Measurements from ENCODE around the gene PSG7.
"Not testable (repeated sequence)": the region's sequence is repeated elsewhere in the genome, so short reads cannot be mapped to it uniquely, and the experiment has no call there.

Gene PSG7

DNA sequence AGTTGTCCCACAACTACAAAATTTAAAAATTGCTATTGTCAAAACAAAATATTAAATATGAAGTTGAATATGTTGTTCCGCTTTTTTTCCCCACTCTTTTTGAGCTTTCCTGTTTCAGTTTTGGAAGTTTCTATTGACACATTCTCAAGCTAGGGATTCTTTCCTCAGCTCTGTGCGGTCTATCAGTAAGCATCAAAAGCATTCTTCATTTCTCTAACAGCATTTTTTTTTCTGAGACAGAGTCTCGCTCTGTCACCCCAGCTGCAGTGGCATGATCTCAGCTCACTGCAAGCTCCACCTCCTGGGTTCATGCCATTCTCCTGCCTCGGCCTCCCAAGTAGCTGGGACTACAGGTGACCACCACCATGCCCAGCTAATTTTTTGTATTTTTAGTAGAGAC is 24.1 kb downstream of the PSG7 start:
- H3K27ac ChIP-seq (ENCODE audit: low read length); H3K4me1 ChIP-seq (ENCODE audit: control insufficient read depth, low read depth, low read length); H3K9ac ChIP-seq (ENCODE audit: low read length); H3K27me3 ChIP-seq (ENCODE audit: control insufficient read depth, insufficient read depth, low read length); H3K9me3 ChIP-seq (ENCODE audit: control insufficient read depth, low read depth, low read length); H3K36me3 ChIP-seq (ENCODE audit: control insufficient read depth, low read depth, low read length); H3K4me3 ChIP-seq (ENCODE audit: low read length): not testable (repeated sequence)

GRCh38 chr19:42911731-42912130 is 25.3 kb downstream of the PSG7 start:
- not testable (repeated sequence) for H3K36me3 ChIP-seq (ENCODE audit: control insufficient read depth, low read depth, low read length); H3K9ac ChIP-seq (ENCODE audit: low read length); H3K4me1 ChIP-seq (ENCODE audit: control insufficient read depth, low read depth, low read length); H3K27me3 ChIP-seq (ENCODE audit: control insufficient read depth, insufficient read depth, low read length); H3K27ac ChIP-seq (ENCODE audit: low read length); H3K4me3 ChIP-seq (ENCODE audit: low read length); H3K9me3 ChIP-seq (ENCODE audit: control insufficient read depth, low read depth, low read length)

DNA sequence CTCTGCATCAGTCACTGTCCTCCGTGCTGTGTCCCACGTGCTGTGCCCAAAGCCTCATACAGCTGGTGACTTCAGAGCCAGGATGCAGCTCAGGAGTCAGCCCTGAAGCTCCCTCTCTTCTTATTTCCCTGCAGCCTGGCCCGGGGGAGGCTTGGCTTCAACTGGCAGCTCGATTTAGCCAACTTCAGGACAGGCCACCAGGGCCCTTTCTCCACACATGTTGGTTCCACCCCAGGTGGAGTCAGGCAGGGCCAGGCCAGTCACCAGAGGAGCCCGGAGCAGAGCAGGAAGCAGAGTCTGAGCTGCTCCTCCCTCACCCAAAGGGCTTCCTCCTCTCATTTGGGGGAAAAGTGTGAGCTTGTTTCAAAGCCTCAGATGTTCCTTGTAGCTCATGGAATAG is 30.8 kb downstream of the PSG7 start:
- not testable (repeated sequence) for H3K27ac ChIP-seq (ENCODE audit: low read length); H3K9me3 ChIP-seq (ENCODE audit: control insufficient read depth, low read depth, low read length); H3K27me3 ChIP-seq (ENCODE audit: control insufficient read depth, insufficient read depth, low read length); H3K9ac ChIP-seq (ENCODE audit: low read length); H3K4me3 ChIP-seq (ENCODE audit: low read length); H3K36me3 ChIP-seq (ENCODE audit: control insufficient read depth, low read depth, low read length); H3K4me1 ChIP-seq (ENCODE audit: control insufficient read depth, low read depth, low read length)

GRCh38 chr19:42900561-42900960 is 36.4 kb downstream of the PSG7 start:
- not testable (repeated sequence) for H3K36me3 ChIP-seq (ENCODE audit: control insufficient read depth, low read depth, low read length); H3K4me1 ChIP-seq (ENCODE audit: control insufficient read depth, low read depth, low read length); H3K27me3 ChIP-seq (ENCODE audit: control insufficient read depth, insufficient read depth, low read length); H3K9me3 ChIP-seq (ENCODE audit: control insufficient read depth, low read depth, low read length); H3K9ac ChIP-seq (ENCODE audit: low read length); H3K27ac ChIP-seq (ENCODE audit: low read length); H3K4me3 ChIP-seq (ENCODE audit: low read length)

DNA sequence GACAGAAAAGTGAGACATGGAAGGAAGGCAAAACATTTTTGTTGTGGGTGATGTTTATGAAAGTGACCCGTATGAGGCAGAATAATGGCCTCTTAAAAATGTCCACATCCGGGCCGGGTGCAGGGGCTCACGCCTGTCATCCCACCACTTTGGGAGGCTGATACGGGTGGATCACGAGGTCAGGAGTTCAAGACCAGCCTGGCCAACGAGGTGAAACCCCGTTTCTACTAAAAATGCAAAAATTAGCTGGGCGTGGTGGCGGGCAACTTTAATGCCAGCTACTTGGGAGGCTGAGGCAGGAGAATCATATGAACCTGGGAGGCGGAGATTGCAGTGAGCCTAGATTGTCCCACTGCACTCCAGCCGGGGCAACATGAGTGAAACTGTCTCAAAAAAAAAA is 37.3 kb downstream of the PSG7 start:
- H3K27ac ChIP-seq (ENCODE audit: low read length); H3K36me3 ChIP-seq (ENCODE audit: control insufficient read depth, low read depth, low read length); H3K27me3 ChIP-seq (ENCODE audit: control insufficient read depth, insufficient read depth, low read length); H3K4me3 ChIP-seq (ENCODE audit: low read length); H3K9me3 ChIP-seq (ENCODE audit: control insufficient read depth, low read depth, low read length); H3K4me1 ChIP-seq (ENCODE audit: control insufficient read depth, low read depth, low read length); H3K9ac ChIP-seq (ENCODE audit: low read length): not testable (repeated sequence)

- H3K9me3 ChIP-seq (ENCODE audit: control insufficient read depth, low read depth, low read length); H3K4me1 ChIP-seq (ENCODE audit: control insufficient read depth, low read depth, low read length); H3K27ac ChIP-seq (ENCODE audit: low read length); H3K36me3 ChIP-seq (ENCODE audit: control insufficient read depth, low read depth, low read length); H3K9ac ChIP-seq (ENCODE audit: low read length); H3K27me3 ChIP-seq (ENCODE audit: control insufficient read depth, insufficient read depth, low read length); H3K4me3 ChIP-seq (ENCODE audit: low read length): not testable (repeated sequence)
Measured at GRCh38 chr19:42899110-42899509, 37.9 kb downstream of the PSG7 start.

GRCh38 chr19:42898656-42899055 is 38.4 kb downstream of the PSG7 start:
- H3K4me1 ChIP-seq (ENCODE audit: control insufficient read depth, low read depth, low read length); H3K27ac ChIP-seq (ENCODE audit: low read length); H3K4me3 ChIP-seq (ENCODE audit: low read length); H3K27me3 ChIP-seq (ENCODE audit: control insufficient read depth, insufficient read depth, low read length); H3K9ac ChIP-seq (ENCODE audit: low read length); H3K36me3 ChIP-seq (ENCODE audit: control insufficient read depth, low read depth, low read length); H3K9me3 ChIP-seq (ENCODE audit: control insufficient read depth, low read depth, low read length): not testable (repeated sequence)

GRCh38 chr19:42897729-42898128 is 39.3 kb downstream of the PSG7 start:
- H3K4me3 ChIP-seq (ENCODE audit: low read length); H3K4me1 ChIP-seq (ENCODE audit: control insufficient read depth, low read depth, low read length); H3K9me3 ChIP-seq (ENCODE audit: control insufficient read depth, low read depth, low read length); H3K27ac ChIP-seq (ENCODE audit: low read length); H3K9ac ChIP-seq (ENCODE audit: low read length); H3K27me3 ChIP-seq (ENCODE audit: control insufficient read depth, insufficient read depth, low read length); H3K36me3 ChIP-seq (ENCODE audit: control insufficient read depth, low read depth, low read length): not testable (repeated sequence)

- not testable (repeated sequence) for H3K9ac ChIP-seq (ENCODE audit: low read length); H3K4me1 ChIP-seq (ENCODE audit: control insufficient read depth, low read depth, low read length); H3K9me3 ChIP-seq (ENCODE audit: control insufficient read depth, low read depth, low read length); H3K27ac ChIP-seq (ENCODE audit: low read length); H3K27me3 ChIP-seq (ENCODE audit: control insufficient read depth, insufficient read depth, low read length); H3K4me3 ChIP-seq (ENCODE audit: low read length); H3K36me3 ChIP-seq (ENCODE audit: control insufficient read depth, low read depth, low read length)
Measured at GRCh38 chr19:42890446-42890845, 46.6 kb downstream of the PSG7 start.

DNA sequence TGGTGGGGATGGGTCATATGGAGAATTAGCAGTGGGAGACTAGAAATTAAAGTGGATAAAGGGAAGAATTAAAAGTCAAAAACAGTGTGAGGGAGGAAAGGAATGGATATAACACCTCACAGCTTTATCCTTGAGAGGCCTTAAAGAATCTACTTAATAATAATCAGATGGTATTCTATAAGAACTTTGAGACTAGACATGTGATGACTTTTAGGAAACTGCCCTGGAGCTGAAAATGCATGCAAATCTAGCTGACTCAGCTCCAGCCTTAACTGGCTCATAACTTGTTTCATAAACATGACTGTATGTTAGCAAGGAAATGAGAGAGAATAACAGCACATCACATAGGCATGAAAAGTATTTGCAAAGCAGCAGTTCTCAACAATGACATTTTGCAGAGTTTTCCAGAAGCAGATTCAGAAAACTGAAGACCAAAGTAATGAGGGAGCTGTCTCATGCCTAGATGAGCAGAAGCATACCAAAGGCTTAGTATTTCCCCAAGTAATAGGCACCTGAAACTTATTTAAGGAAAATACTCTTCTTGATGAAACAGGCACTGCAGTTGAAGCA is 49.0 kb downstream of the PSG7 start:
- H3K4me3 ChIP-seq (ENCODE audit: low read length); H3K4me1 ChIP-seq (ENCODE audit: control insufficient read depth, low read depth, low read length); H3K9me3 ChIP-seq (ENCODE audit: control insufficient read depth, low read depth, low read length); H3K27me3 ChIP-seq (ENCODE audit: control insufficient read depth, insufficient read depth, low read length); H3K27ac ChIP-seq (ENCODE audit: low read length); H3K36me3 ChIP-seq (ENCODE audit: control insufficient read depth, low read depth, low read length); H3K9ac ChIP-seq (ENCODE audit: low read length): not testable (repeated sequence)

DNA sequence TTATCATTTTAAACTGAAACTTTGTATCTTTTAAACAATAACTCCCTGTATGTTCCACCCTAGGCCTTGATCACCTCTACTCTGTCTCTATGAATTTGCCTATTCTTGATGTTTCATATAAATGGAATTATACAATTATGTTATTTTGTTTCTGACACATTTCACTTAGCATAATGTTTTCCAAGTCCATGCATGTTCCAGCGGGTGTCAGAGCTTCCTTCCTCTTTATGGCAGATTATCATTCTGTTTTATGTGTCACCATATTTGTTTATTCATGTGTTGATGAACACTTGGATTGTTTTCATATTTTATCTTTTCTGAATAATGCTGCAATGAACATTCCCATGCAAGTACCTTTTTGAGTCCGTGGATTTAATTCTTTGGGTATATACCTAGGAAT is 54.3 kb downstream of the PSG7 start:
- H3K9ac ChIP-seq (ENCODE audit: low read length); H3K4me1 ChIP-seq (ENCODE audit: control insufficient read depth, low read depth, low read length); H3K36me3 ChIP-seq (ENCODE audit: control insufficient read depth, low read depth, low read length); H3K27me3 ChIP-seq (ENCODE audit: control insufficient read depth, insufficient read depth, low read length); H3K9me3 ChIP-seq (ENCODE audit: control insufficient read depth, low read depth, low read length); H3K4me3 ChIP-seq (ENCODE audit: low read length); H3K27ac ChIP-seq (ENCODE audit: low read length): not testable (repeated sequence)

DNA sequence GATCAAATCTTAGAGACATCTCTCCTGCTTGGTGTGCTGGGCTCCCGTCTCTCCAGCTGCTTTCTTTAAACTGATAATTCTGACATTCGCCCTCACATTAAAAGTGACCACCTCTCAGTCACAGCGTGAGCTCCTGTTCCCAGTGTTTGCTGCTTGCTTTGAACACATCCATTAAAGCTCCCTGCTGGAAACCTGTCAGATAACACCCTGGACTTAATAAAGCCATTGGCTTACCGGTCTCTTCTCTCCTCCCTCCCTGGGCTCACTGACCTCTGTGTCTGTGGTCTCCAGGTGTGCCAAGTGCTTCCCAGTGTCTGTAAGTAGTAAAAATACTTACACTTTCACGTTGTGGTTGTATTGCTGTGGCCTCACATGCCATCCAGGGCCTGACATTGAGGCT is 55.0 kb downstream of the PSG7 start:
- H3K9me3 ChIP-seq (ENCODE audit: control insufficient read depth, low read depth, low read length); H3K4me3 ChIP-seq (ENCODE audit: low read length); H3K27ac ChIP-seq (ENCODE audit: low read length); H3K4me1 ChIP-seq (ENCODE audit: control insufficient read depth, low read depth, low read length); H3K27me3 ChIP-seq (ENCODE audit: control insufficient read depth, insufficient read depth, low read length); H3K9ac ChIP-seq (ENCODE audit: low read length); H3K36me3 ChIP-seq (ENCODE audit: control insufficient read depth, low read depth, low read length): not testable (repeated sequence)

GRCh38 chr19:42881279-42881678 is 55.7 kb downstream of the PSG7 start:
- H3K4me3 ChIP-seq (ENCODE audit: low read length); H3K27ac ChIP-seq (ENCODE audit: low read length); H3K4me1 ChIP-seq (ENCODE audit: control insufficient read depth, low read depth, low read length); H3K27me3 ChIP-seq (ENCODE audit: control insufficient read depth, insufficient read depth, low read length); H3K9me3 ChIP-seq (ENCODE audit: control insufficient read depth, low read depth, low read length); H3K36me3 ChIP-seq (ENCODE audit: control insufficient read depth, low read depth, low read length); H3K9ac ChIP-seq (ENCODE audit: low read length): not testable (repeated sequence)
